ENCODE measurements around the gene MEF2C. TPM values are rescaled to one million over a fixed set of nuclear protein-coding genes. Genes with fewer than 3 reads are reported as not detected.

Gene MEF2C
- total RNA-seq, 1 donor from 2014 or later = 1.9 TPM

DNA sequence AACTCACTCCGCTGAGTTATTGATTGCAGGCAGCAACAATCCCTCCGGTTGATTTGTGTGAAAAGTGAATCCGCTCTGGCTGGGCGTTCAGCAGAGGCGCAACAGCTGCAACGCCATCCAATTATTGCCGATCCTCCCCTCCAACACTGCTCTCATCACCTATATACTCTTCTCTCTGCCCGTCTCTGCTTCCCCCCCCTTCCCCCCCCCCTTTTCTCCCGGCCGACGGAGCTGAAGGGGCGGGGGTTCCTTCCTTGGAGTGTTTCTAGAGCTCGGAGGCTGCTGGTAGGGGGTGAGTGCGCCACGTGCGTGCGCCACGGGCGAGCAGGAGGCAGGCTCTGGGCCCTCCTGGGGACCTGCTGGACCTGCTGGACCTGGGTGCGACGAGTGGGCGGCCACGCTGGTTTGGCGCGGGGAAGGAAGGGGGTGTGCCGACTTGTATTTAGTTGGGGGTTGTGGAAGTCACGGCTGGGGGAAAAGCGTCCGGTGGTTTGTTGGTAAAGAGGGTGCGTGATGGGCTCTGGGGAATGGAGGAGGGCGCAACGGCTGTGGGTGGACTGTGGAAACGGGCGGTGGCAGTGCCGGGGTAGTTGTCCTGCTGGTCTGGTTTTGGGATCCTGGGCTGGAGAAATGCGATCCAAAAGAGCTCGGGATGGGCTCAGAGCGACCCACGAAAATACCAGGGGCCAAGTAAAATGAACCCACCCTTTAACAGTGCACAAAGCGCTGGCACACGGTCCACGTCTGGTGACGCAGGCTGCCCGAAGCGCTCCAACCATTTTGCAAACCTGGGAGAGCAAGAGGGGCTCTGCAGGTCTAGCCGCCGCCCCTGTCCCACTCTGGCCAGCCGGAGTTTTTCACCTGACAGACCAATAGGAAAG, 6.4 kb upstream of the MEF2C start:
- H3K4me1 Mint-ChIP-seq (ENCODE audit: low read depth) = peaks cover 4% of the 10 kb centered on the region
- peak overlapping the region; percentile 83 for H3K4me3 Mint-ChIP-seq (ENCODE audit: low read depth)
- DNase-seq (ENCODE audit: low spot score, unreplicated experiment) = peak; percentile 22
- H3K9me3 Mint-ChIP-seq (ENCODE audit: low read depth) = no peaks in the 10 kb centered on the region
- H3K27ac Mint-ChIP-seq = peak overlapping the region; percentile 90
- peaks cover 43% of the 10 kb centered on the region for H3K27me3 Mint-ChIP-seq
- TF ChIP-seq, protein P1, sequence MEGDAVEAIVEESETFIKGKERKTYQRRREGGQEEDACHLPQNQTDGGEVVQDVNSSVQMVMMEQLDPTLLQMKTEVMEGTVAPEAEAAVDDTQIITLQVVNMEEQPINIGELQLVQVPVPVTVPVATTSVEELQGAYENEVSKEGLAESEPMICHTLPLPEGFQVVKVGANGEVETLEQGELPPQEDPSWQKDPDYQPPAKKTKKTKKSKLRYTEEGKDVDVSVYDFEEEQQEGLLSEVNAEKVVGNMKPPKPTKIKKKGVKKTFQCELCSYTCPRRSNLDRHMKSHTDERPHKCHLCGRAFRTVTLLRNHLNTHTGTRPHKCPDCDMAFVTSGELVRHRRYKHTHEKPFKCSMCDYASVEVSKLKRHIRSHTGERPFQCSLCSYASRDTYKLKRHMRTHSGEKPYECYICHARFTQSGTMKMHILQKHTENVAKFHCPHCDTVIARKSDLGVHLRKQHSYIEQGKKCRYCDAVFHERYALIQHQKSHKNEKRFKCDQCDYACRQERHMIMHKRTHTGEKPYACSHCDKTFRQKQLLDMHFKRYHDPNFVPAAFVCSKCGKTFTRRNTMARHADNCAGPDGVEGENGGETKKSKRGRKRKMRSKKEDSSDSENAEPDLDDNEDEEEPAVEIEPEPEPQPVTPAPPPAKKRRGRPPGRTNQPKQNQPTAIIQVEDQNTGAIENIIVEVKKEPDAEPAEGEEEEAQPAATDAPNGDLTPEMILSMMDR (IDR thresholded peaks at IDR 0.05; ENCODE audit: unreplicated experiment) = no peak
- H3K36me3 Mint-ChIP-seq (ENCODE audit: insufficient read depth) = no peaks in the 10 kb centered on the region

DNA sequence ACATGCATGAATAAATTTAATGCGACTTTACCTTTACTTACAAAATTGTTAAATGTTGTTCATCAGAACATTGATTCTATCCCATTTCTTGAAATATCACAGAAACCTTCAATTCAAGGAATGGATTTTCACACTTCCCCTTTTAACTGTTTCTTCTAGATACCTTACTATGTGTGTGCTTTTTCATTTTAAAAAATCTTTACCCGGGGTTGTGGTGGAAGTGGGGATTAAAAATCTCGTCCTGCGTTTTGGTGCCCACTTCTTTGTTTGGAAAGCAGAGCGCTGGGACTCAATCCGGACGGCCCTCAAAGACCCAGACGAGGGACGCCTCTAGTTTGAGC, 5.8 kb upstream of the MEF2C start:
- no peak overlapping the region for H3K27ac Mint-ChIP-seq

DNA sequence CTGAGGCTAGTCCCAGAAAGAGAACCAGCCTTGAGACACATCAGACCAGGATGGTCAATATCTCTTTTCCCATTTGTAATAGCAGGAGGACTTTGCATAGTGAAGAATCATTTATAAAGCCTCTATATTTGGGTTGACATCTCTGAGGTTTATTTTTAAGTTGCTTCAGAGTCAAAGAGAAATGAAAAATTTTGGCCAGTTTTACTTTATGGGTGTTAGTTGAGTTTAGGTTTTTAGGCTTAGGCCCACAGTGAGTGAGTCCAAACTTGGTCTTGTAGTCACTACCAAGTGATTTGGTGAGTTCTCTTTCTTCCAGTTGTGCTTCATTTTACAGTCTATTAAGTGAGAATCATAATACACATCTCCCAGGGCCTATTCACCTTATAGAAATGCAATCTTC, 5.3 kb upstream of the MEF2C start:
- Mint-ChIP-seq H3K27ac (no peak overlapping the region), H3K4me1 (ENCODE audit: low read depth) (peaks cover 4% of the 10 kb centered on the region), H3K27me3 (peaks cover 43% of the 10 kb centered on the region), H3K4me3 (ENCODE audit: low read depth) (peak overlapping the region; percentile 5), H3K36me3 (ENCODE audit: insufficient read depth) (no peaks in the 10 kb centered on the region), H3K9me3 (ENCODE audit: low read depth) (no peaks in the 10 kb centered on the region)
- TF ChIP-seq, protein P1 (IDR thresholded peaks at IDR 0.05; ENCODE audit: unreplicated experiment) = no peak
- no peak for DNase-seq (ENCODE audit: low spot score, unreplicated experiment)

More for the DNA sequence above, 5.8 kb upstream of the MEF2C start:
- H3K4me3 Mint-ChIP-seq (ENCODE audit: low read depth) = peak overlapping the region; percentile 83
- DNase-seq (ENCODE audit: low spot score, unreplicated experiment) = no peak
- TF ChIP-seq, protein P1 (IDR thresholded peaks at IDR 0.05; ENCODE audit: unreplicated experiment) = no peak
- peaks cover 4% of the 10 kb centered on the region for H3K4me1 Mint-ChIP-seq (ENCODE audit: low read depth)
- no peaks in the 10 kb centered on the region for H3K36me3 Mint-ChIP-seq (ENCODE audit: insufficient read depth)
- no peaks in the 10 kb centered on the region for H3K9me3 Mint-ChIP-seq (ENCODE audit: low read depth)
- H3K27me3 Mint-ChIP-seq = peaks cover 43% of the 10 kb centered on the region

DNA sequence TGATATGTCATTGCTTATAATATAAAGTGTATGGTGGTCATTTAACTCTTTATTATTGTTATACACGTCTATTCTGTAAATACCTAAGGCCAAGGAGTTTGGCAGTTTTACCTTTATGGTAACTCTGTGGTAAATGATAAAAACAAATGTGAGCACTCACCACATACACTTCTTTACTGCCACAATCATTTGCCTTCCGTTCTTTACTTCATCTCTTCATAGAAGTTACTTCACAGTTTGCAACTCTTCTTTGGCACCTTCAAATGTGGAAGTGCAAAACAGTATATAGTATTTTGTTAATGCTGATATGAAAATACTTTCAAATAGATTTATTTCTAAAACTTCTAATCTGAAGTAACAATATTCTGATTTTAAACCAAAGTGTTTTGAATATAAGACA, 4.4 kb upstream of the MEF2C start:
- Mint-ChIP-seq H3K27ac (no peak overlapping the region), H3K4me1 (ENCODE audit: low read depth) (peaks cover 8% of the 10 kb centered on the region), H3K27me3 (peaks cover 49% of the 10 kb centered on the region), H3K36me3 (ENCODE audit: insufficient read depth) (no peaks in the 10 kb centered on the region), H3K9me3 (ENCODE audit: low read depth) (no peaks in the 10 kb centered on the region), H3K4me3 (ENCODE audit: low read depth) (no peak overlapping the region)
- TF ChIP-seq, protein P1 (IDR thresholded peaks at IDR 0.05; ENCODE audit: unreplicated experiment) = no peak
- no peak for DNase-seq (ENCODE audit: low spot score, unreplicated experiment)

DNA sequence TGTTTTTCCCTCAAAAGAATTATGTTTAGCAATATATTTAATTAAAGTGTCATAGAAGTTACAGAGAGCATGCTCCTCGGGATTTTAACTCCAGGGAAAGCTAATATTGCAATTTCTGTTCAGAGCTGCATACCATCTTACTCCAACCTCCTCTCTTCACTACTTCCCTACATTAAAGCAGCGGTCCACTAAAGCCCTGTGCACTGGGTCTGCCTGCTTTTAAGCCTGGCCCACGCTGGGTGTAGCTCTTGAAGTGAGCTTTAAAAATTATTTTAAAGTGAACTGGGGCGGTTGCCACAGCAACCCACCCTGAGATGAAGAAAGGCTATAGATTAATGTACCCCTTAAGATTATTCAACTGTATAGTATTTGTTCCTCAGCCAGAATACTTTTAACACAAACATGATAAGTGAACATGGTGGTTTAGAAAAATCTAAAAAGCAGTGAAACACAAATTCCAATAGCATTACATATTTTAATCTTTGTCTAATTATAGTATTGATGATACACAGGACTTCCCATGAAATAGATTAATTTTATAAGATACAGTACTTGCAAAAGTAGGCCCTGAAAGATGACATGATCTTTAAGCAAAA, 3.9 kb upstream of the MEF2C start:
- TF ChIP-seq, protein P1 (IDR thresholded peaks at IDR 0.05; ENCODE audit: unreplicated experiment) = no peak
- Mint-ChIP-seq H3K27ac (no peak overlapping the region), H3K4me1 (ENCODE audit: low read depth) (peaks cover 8% of the 10 kb centered on the region), H3K4me3 (ENCODE audit: low read depth) (no peak overlapping the region), H3K9me3 (ENCODE audit: low read depth) (no peaks in the 10 kb centered on the region), H3K27me3 (peaks cover 53% of the 10 kb centered on the region), H3K36me3 (ENCODE audit: insufficient read depth) (no peaks in the 10 kb centered on the region)
- DNase-seq (ENCODE audit: low spot score, unreplicated experiment) = no peak
